ENCODE data around the gene ABHD11. TPM values are rescaled to one million over a fixed set of nuclear protein-coding genes. Genes with fewer than 3 reads are reported as not detected.
A peak's percentile ranks its signal among the peaks of the same experiment; 100 is the strongest.

The ABHD11 gene
- total and polyA plus RNA-seq, 9 of the 15 experiments (the other 6 are each of a cell fraction or from before 2014, with no cell fraction given): 7.7 to 44.2 (median 18.9) TPM

GRCh38 chr7:73762659-73762999, 24.0 kb upstream of the ABHD11 start (continued):
- no peak for TF ChIP-seq ZNF431 (CRISPR knock-in tag; IDR thresholded peaks at IDR 0.05)
- no peak for TF ChIP-seq TCF7 (IDR thresholded peaks at IDR 0.05; ENCODE audit: borderline replicate concordance)
- TF ChIP-seq SLC30A9 (CRISPR knock-in tag; IDR thresholded peaks at IDR 0.05): no peak
- no peak for TF ChIP-seq CEBPB (tag; IDR thresholded peaks at IDR 0.05)
- TF ChIP-seq SNIP1 (IDR thresholded peaks at IDR 0.05; ENCODE audit: low read depth): 0 out of 2 replicates have a peak, but pooled peaks have one; percentile 55
- TF ChIP-seq ZMIZ1 (IDR thresholded peaks at IDR 0.05; ENCODE audit: low read depth in 2 of 2, low read length in 2 of 2): no peak
- no peak for TF ChIP-seq MECOM (CRISPR knock-in tag; IDR thresholded peaks at IDR 0.05)
- TF ChIP-seq ZNF239 (CRISPR knock-in tag; IDR thresholded peaks at IDR 0.05): no peak
- no peak for TF ChIP-seq CBFA2T2 (conservative IDR thresholded peaks at IDR 0.05)
- TF ChIP-seq HLTF (IDR thresholded peaks at IDR 0.05): 0 out of 2 replicates have a peak, but pooled peaks have one; percentile 37
- no peak for TF ChIP-seq ZHX1 (conservative IDR thresholded peaks at IDR 0.05; ENCODE audit: low read length)
- TF ChIP-seq DDX20 (tag; IDR thresholded peaks at IDR 0.05; ENCODE audit: low read depth): no peak
- no peak for TF ChIP-seq KDM5B (IDR thresholded peaks at IDR 0.05; ENCODE audit: insufficient replicate concordance, low read depth, low read length)
- TF ChIP-seq, protein P1, sequence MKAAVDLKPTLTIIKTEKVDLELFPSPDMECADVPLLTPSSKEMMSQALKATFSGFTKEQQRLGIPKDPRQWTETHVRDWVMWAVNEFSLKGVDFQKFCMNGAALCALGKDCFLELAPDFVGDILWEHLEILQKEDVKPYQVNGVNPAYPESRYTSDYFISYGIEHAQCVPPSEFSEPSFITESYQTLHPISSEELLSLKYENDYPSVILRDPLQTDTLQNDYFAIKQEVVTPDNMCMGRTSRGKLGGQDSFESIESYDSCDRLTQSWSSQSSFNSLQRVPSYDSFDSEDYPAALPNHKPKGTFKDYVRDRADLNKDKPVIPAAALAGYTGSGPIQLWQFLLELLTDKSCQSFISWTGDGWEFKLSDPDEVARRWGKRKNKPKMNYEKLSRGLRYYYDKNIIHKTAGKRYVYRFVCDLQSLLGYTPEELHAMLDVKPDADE (conservative IDR thresholded peaks at IDR 0.05; ENCODE audit: control insufficient read depth, low read depth, low read length): no peak
- peak; percentile 97 for TF ChIP-seq ZNF512 (tag; IDR thresholded peaks at IDR 0.05)
- 0 out of 4 replicates have a peak, but pooled peaks of 1 of the 2 experiments have one; percentile 14 for TF ChIP-seq KDM1A (IDR thresholded peaks at IDR 0.05)
- TF ChIP-seq, protein P2, sequence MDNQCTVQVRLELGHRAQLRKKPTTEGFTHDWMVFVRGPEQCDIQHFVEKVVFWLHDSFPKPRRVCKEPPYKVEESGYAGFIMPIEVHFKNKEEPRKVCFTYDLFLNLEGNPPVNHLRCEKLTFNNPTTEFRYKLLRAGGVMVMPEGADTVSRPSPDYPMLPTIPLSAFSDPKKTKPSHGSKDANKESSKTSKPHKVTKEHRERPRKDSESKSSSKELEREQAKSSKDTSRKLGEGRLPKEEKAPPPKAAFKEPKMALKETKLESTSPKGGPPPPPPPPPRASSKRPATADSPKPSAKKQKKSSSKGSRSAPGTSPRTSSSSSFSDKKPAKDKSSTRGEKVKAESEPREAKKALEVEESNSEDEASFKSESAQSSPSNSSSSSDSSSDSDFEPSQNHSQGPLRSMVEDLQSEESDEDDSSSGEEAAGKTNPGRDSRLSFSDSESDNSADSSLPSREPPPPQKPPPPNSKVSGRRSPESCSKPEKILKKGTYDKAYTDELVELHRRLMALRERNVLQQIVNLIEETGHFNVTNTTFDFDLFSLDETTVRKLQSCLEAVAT (IDR thresholded peaks at IDR 0.05): 0 out of 4 replicates have a peak, but pooled peaks of 1 of the 2 experiments have one; percentile 25
- no peak for TF ChIP-seq ZNF583 (CRISPR knock-in tag; IDR thresholded peaks at IDR 0.05)
- TF ChIP-seq TRIM24 (IDR thresholded peaks at IDR 0.05): peak; percentile 13 to 54; a peak in 1 of 4 replicates
- no peak for TF ChIP-seq SUPT5H (IDR thresholded peaks at IDR 0.05)

Measured in K562 (cell line).